ENCODE data around the gene PPP2R5C. TPM values are rescaled to one million over a fixed set of nuclear protein-coding genes. Genes with fewer than 3 reads are reported as not detected.

PPP2R5C gene
- total RNA-seq, 1 experiment from 2014 or later = 120 TPM

- Mint-ChIP-seq H3K27ac (ENCODE audit: unreplicated experiment) (peak within 1 kb of the TSS; percentile 61), H3K4me3 (ENCODE audit: low read depth, unreplicated experiment) (peak within 1 kb of the TSS; percentile 87), H3K9me3 (ENCODE audit: low read depth, unreplicated experiment) (no peaks in the 10 kb centered on the region), H3K4me1 (ENCODE audit: low read depth, unreplicated experiment) (peaks cover 47% of the 10 kb centered on the region), H3K27me3 (ENCODE audit: unreplicated experiment) (no peaks in the 10 kb centered on the region), H3K36me3 (ENCODE audit: insufficient read depth, unreplicated experiment) (peaks cover 32% of the 10 kb centered on the region)
- CTCF ChIA-PET = no interaction called here
- DNase-seq = peak; percentile 93
- BruUV-seq (replicated peaks) = TSS peak; percentile 51
- intact Hi-C loops (cut with micrococcal nuclease; ENCODE audit: unreplicated experiment) = loop anchor here (10.0 kb wide), 1 partner anchor 60 kb away; no protein-coding TSS in a partner anchor
- no peak for TF ChIP-seq CTCF (IDR thresholded peaks at IDR 0.05; ENCODE audit: unreplicated experiment)
These were observed 203.0 kb downstream of the PPP2R5C start, which contains the start of gene DYNC1H1 for GRCh38 chr14:101964297-101965180. TSS of gene DYNC1H1 (plus strand) at chr14:101964573. CDS start at chr14:101964692, 119 bp downstream.

- no peaks in the 10 kb centered on the region for H3K9me3 Mint-ChIP-seq (ENCODE audit: low read depth, unreplicated experiment)
- H3K36me3 Mint-ChIP-seq (ENCODE audit: insufficient read depth, unreplicated experiment) = peaks cover 36% of the 10 kb centered on the region
- H3K4me1 Mint-ChIP-seq (ENCODE audit: low read depth, unreplicated experiment) = peaks cover 48% of the 10 kb centered on the region
- DNase-seq = peak; percentile 64
- CTCF ChIA-PET = no interaction called here
- intact Hi-C loops (cut with micrococcal nuclease; ENCODE audit: unreplicated experiment) = loop anchor here (10.0 kb wide), 1 partner anchor 60 kb away; no protein-coding TSS in a partner anchor
- no peaks in the 10 kb centered on the region for H3K27me3 Mint-ChIP-seq (ENCODE audit: unreplicated experiment)
- H3K27ac Mint-ChIP-seq (ENCODE audit: unreplicated experiment) = peak overlapping the region; percentile 61
- H3K4me3 Mint-ChIP-seq (ENCODE audit: low read depth, unreplicated experiment) = peak overlapping the region; percentile 87
- BruUV-seq (replicated peaks) = no TSS peak
- no peak for TF ChIP-seq CTCF (IDR thresholded peaks at IDR 0.05; ENCODE audit: unreplicated experiment)
These were observed 203.7 kb downstream of the PPP2R5C start for GRCh38 chr14:101965181-101965544.

- H3K9me3 Mint-ChIP-seq (ENCODE audit: low read depth, unreplicated experiment) = no peaks in the 10 kb centered on the region
- H3K4me1 Mint-ChIP-seq (ENCODE audit: low read depth, unreplicated experiment) = peaks cover 47% of the 10 kb centered on the region
- CTCF ChIA-PET = no interaction called here
- peak overlapping the region; percentile 74 for H3K27ac Mint-ChIP-seq (ENCODE audit: unreplicated experiment)
- TSS peak; percentile 31 for BruUV-seq (replicated peaks)
- H3K36me3 Mint-ChIP-seq (ENCODE audit: insufficient read depth, unreplicated experiment) = peaks cover 43% of the 10 kb centered on the region
- no peak for DNase-seq
- H3K4me3 Mint-ChIP-seq (ENCODE audit: low read depth, unreplicated experiment) = peak overlapping the region; percentile 87
- intact Hi-C loops (cut with micrococcal nuclease; ENCODE audit: unreplicated experiment) = loop anchor here (10.0 kb wide), 1 partner anchor 59 kb away; no protein-coding TSS in a partner anchor
- TF ChIP-seq CTCF (IDR thresholded peaks at IDR 0.05; ENCODE audit: unreplicated experiment) = no peak
- no peaks in the 10 kb centered on the region for H3K27me3 Mint-ChIP-seq (ENCODE audit: unreplicated experiment)
These were observed 204.5 kb downstream of the PPP2R5C start for GRCh38 chr14:101965770-101966722.

- no peak for TF ChIP-seq CTCF (IDR thresholded peaks at IDR 0.05; ENCODE audit: unreplicated experiment)
- Mint-ChIP-seq H3K27me3 (ENCODE audit: unreplicated experiment) (no peaks in the 10 kb centered on the region), H3K4me1 (ENCODE audit: low read depth, unreplicated experiment) (peaks cover 40% of the 10 kb centered on the region), H3K4me3 (ENCODE audit: low read depth, unreplicated experiment) (peak overlapping the region; percentile 87), H3K9me3 (ENCODE audit: low read depth, unreplicated experiment) (no peaks in the 10 kb centered on the region), H3K36me3 (ENCODE audit: insufficient read depth, unreplicated experiment) (peaks cover 43% of the 10 kb centered on the region), H3K27ac (ENCODE audit: unreplicated experiment) (peak overlapping the region; percentile 74)
- BruUV-seq (replicated peaks) = no TSS peak
- DNase-seq = no peak
- intact Hi-C loops (cut with micrococcal nuclease; ENCODE audit: unreplicated experiment) = loop anchor here (10.0 kb wide), 1 partner anchor 58 kb away; no protein-coding TSS in a partner anchor
- CTCF ChIA-PET = no interaction called here
These were observed 205.2 kb downstream of the PPP2R5C start for GRCh38 chr14:101966742-101967141.
